ENCODE data around the gene IQCC.

The IQCC gene

GRCh38 chr1:32221980-32222755 lies 16.7 kb downstream of the IQCC start, which contains the start of the genes EIF3I and TMEM234:
Gene EIF3I (plus strand): TSS chr1:32222407. CDS start chr1:32222442, 35 bp downstream.
Gene TMEM234 (minus strand): TSS chr1:32222353. CDS start chr1:32222322, 31 bp downstream.
- no peak for TF ChIP-seq FOXP2 (optimal IDR thresholded peaks at IDR 0.05; ENCODE audit: borderline replicate concordance, extremely low read depth, extremely low read length, insufficient read depth)
- TF ChIP-seq POLR2AphosphoS5 (IDR thresholded peaks at IDR 0.05; ENCODE audit: low read depth, low read length) = peak; percentile 94
- TF ChIP-seq TAF1 (IDR thresholded peaks at IDR 0.05; ENCODE audit: borderline replicate concordance, insufficient read depth, low read length) = peak; percentile 87

GRCh38 chr1:32223683-32224082 lies 18.2 kb downstream of the IQCC start:
- TF ChIP-seq SIN3A (IDR thresholded peaks at IDR 0.05; ENCODE audit: borderline replicate concordance, insufficient read depth, low read length) (no peak), TAF1 (IDR thresholded peaks at IDR 0.05; ENCODE audit: borderline replicate concordance, insufficient read depth, low read length) (no peak), POLR2AphosphoS5 (IDR thresholded peaks at IDR 0.05; ENCODE audit: low read depth, low read length) (no peak), FOXP2 (optimal IDR thresholded peaks at IDR 0.05; ENCODE audit: borderline replicate concordance, extremely low read depth, extremely low read length, insufficient read depth) (no peak), REST (IDR thresholded peaks at IDR 0.05; ENCODE audit: insufficient read depth in 1 of 2, low read depth in 2 of 2, low read length in 2 of 2) (no peak)

- TF ChIP-seq TAF1 (IDR thresholded peaks at IDR 0.05; ENCODE audit: borderline replicate concordance, insufficient read depth, low read length) (no peak), SIN3A (IDR thresholded peaks at IDR 0.05; ENCODE audit: borderline replicate concordance, insufficient read depth, low read length) (no peak), POLR2AphosphoS5 (IDR thresholded peaks at IDR 0.05; ENCODE audit: low read depth, low read length) (no peak), FOXP2 (optimal IDR thresholded peaks at IDR 0.05; ENCODE audit: borderline replicate concordance, extremely low read depth, extremely low read length, insufficient read depth) (no peak), REST (IDR thresholded peaks at IDR 0.05; ENCODE audit: insufficient read depth in 1 of 2, low read depth in 2 of 2, low read length in 2 of 2) (no peak)
Measured at GRCh38 chr1:32224285-32224684, 18.8 kb downstream of the IQCC start.

- TF ChIP-seq REST (IDR thresholded peaks at IDR 0.05; ENCODE audit: insufficient read depth in 1 of 2, low read depth in 2 of 2, low read length in 2 of 2) (no peak), TAF1 (IDR thresholded peaks at IDR 0.05; ENCODE audit: borderline replicate concordance, insufficient read depth, low read length) (no peak), SIN3A (IDR thresholded peaks at IDR 0.05; ENCODE audit: borderline replicate concordance, insufficient read depth, low read length) (no peak), POLR2AphosphoS5 (IDR thresholded peaks at IDR 0.05; ENCODE audit: low read depth, low read length) (no peak), FOXP2 (optimal IDR thresholded peaks at IDR 0.05; ENCODE audit: borderline replicate concordance, extremely low read depth, extremely low read length, insufficient read depth) (no peak)
Measured at GRCh38 chr1:32228771-32229170, 23.3 kb downstream of the IQCC start.

GRCh38 chr1:32231843-32232432 lies 26.5 kb downstream of the IQCC start:
- TF ChIP-seq REST (IDR thresholded peaks at IDR 0.05; ENCODE audit: insufficient read depth in 1 of 2, low read depth in 2 of 2, low read length in 2 of 2) (no peak), TAF1 (IDR thresholded peaks at IDR 0.05; ENCODE audit: borderline replicate concordance, insufficient read depth, low read length) (no peak), SIN3A (IDR thresholded peaks at IDR 0.05; ENCODE audit: borderline replicate concordance, insufficient read depth, low read length) (no peak), POLR2AphosphoS5 (IDR thresholded peaks at IDR 0.05; ENCODE audit: low read depth, low read length) (no peak; the same call in 1 of the 2 replicates), FOXP2 (optimal IDR thresholded peaks at IDR 0.05; ENCODE audit: borderline replicate concordance, extremely low read depth, extremely low read length, insufficient read depth) (no peak)

Measured in PFSK-1 (cell line).